Measurements from ENCODE around the gene ZNF224.

GRCh38 chr19:44050740-44051649, 43.2 kb upstream of the ZNF224 start:
- no peak for TF ChIP-seq POLR2A (IDR thresholded peaks at IDR 0.05)
- no peak for TF ChIP-seq CTCF (IDR thresholded peaks at IDR 0.05 in 4 of 5, conservative IDR thresholded peaks at IDR 0.05 in 1 of 5)
